ENCODE measurements around the gene ANGPTL7.
"Not testable (repeated sequence)": the region's sequence is repeated elsewhere in the genome, so short reads cannot be mapped to it uniquely, and the experiment has no call there.

ANGPTL7 gene

GRCh38 chr1:11188858-11189451, at the start of gene ANGPTL7:
ANGPTL7 (plus strand) TSS chr1:11189355; CDS start chr1:11189580, 225 bp downstream.
- DNase-seq (ENCODE audit: low read depth) = no peak

- DNase-seq (ENCODE audit: low read depth) = peak; percentile 61
These were observed 46.4 kb upstream of the ANGPTL7 start for GRCh38 chr1:11142618-11143391.

- peak; percentile 38 for DNase-seq (ENCODE audit: low read depth)
These were observed 45.8 kb upstream of the ANGPTL7 start for GRCh38 chr1:11143401-11143800.

GRCh38 chr1:11143907-11144306, 45.2 kb upstream of the ANGPTL7 start:
- no peak for DNase-seq (ENCODE audit: low read depth)

GRCh38 chr1:11144570-11145256, 44.4 kb upstream of the ANGPTL7 start:
- no peak for DNase-seq (ENCODE audit: low read depth)

- DNase-seq (ENCODE audit: low read depth) = no peak
These were observed 43.4 kb upstream of the ANGPTL7 start for GRCh38 chr1:11145741-11146140.

GRCh38 chr1:11147197-11147770, 41.9 kb upstream of the ANGPTL7 start:
- DNase-seq (ENCODE audit: low read depth) = no peak

GRCh38 chr1:11150326-11150725, 38.8 kb upstream of the ANGPTL7 start:
- DNase-seq (ENCODE audit: low read depth) = no peak

GRCh38 chr1:11151114-11151513, 38.0 kb upstream of the ANGPTL7 start:
- DNase-seq (ENCODE audit: low read depth) = no peak

GRCh38 chr1:11151826-11152612, 37.1 kb upstream of the ANGPTL7 start:
- DNase-seq (ENCODE audit: low read depth) = no peak

- DNase-seq (ENCODE audit: low read depth) = no peak
These were observed 36.4 kb upstream of the ANGPTL7 start for GRCh38 chr1:11152755-11153154.

- DNase-seq (ENCODE audit: low read depth) = no peak
These were observed 36.0 kb upstream of the ANGPTL7 start for GRCh38 chr1:11153184-11153583.

GRCh38 chr1:11156441-11156840, 32.7 kb upstream of the ANGPTL7 start:
- no peak for DNase-seq (ENCODE audit: low read depth)

- no peak for DNase-seq (ENCODE audit: low read depth)
These were observed 32.2 kb upstream of the ANGPTL7 start for GRCh38 chr1:11156963-11157362.

- DNase-seq (ENCODE audit: low read depth) = no peak
These were observed 31.8 kb upstream of the ANGPTL7 start for GRCh38 chr1:11157394-11157793.

GRCh38 chr1:11157867-11158266, 31.3 kb upstream of the ANGPTL7 start:
- DNase-seq (ENCODE audit: low read depth) = peak; percentile 85

GRCh38 chr1:11158291-11158690, 30.9 kb upstream of the ANGPTL7 start:
- no peak for DNase-seq (ENCODE audit: low read depth)

GRCh38 chr1:11158720-11159321, 30.3 kb upstream of the ANGPTL7 start:
- DNase-seq (ENCODE audit: low read depth) = peak; percentile 95

GRCh38 chr1:11162752-11163151, 26.4 kb upstream of the ANGPTL7 start:
- not testable (repeated sequence) for DNase-seq (ENCODE audit: low read depth)

- not testable (repeated sequence) for DNase-seq (ENCODE audit: low read depth)
These were observed 22.4 kb upstream of the ANGPTL7 start for GRCh38 chr1:11166744-11167143.

- DNase-seq (ENCODE audit: low read depth) = no peak
These were observed 20.4 kb upstream of the ANGPTL7 start for GRCh38 chr1:11168731-11169130.
